ENCODE measurements around the gene SPOCK1.

Gene SPOCK1

GRCh38 chr5:137014731-137015130, 484.4 kb downstream of the SPOCK1 start:
- Mint-ChIP-seq H3K27me3 (no peaks in the 10 kb centered on the region), H3K36me3 (no peaks in the 10 kb centered on the region), H3K4me1 (no peaks in the 10 kb centered on the region), H3K9me3 (no peaks in the 10 kb centered on the region), H3K27ac (no peak overlapping the region), H3K4me3 (no peak overlapping the region)
- ATAC-seq (replicated peaks), result no peak
- DNase-seq, result no peak

GRCh38 chr5:137010226-137010625, 488.9 kb downstream of the SPOCK1 start:
- Mint-ChIP-seq H3K4me3 (no peak overlapping the region), H3K36me3 (no peaks in the 10 kb centered on the region), H3K9me3 (peaks cover 3 to 4% of the 10 kb centered on the region in 2 donors), H3K4me1 (no peaks in the 10 kb centered on the region), H3K27me3 (no peaks in the 10 kb centered on the region), H3K27ac (no peak overlapping the region)
- ATAC-seq (replicated peaks) (no peak), DNase-seq (no peak)

GRCh38 chr5:137004279-137004678, 494.8 kb downstream of the SPOCK1 start:
- no peak overlapping the region for H3K27ac Mint-ChIP-seq
- no peaks in the 10 kb centered on the region for H3K27me3 Mint-ChIP-seq
- DNase-seq, result no peak
- ATAC-seq (replicated peaks), result no peak
- peaks cover 3 to 4% of the 10 kb centered on the region in 2 donors for H3K9me3 Mint-ChIP-seq
- H3K4me3 Mint-ChIP-seq, result no peak overlapping the region
- H3K36me3 Mint-ChIP-seq, result no peaks in the 10 kb centered on the region
- no peaks in the 10 kb centered on the region for H3K4me1 Mint-ChIP-seq

GRCh38 chr5:137001026-137001569, 498.0 kb downstream of the SPOCK1 start:
- no peaks in the 10 kb centered on the region for H3K27me3 Mint-ChIP-seq
- H3K9me3 Mint-ChIP-seq, result peaks cover 4 to 8% of the 10 kb centered on the region in 2 donors
- H3K4me3 Mint-ChIP-seq, result no peak overlapping the region
- DNase-seq, result no peak
- H3K36me3 Mint-ChIP-seq, result no peaks in the 10 kb centered on the region
- H3K27ac Mint-ChIP-seq, result no peak overlapping the region
- no peak for ATAC-seq (replicated peaks)
- H3K4me1 Mint-ChIP-seq, result no peaks in the 10 kb centered on the region

- H3K27me3 Mint-ChIP-seq, result no peaks in the 10 kb centered on the region
Measured at GRCh38 chr5:136999787-137000186, 499.3 kb downstream of the SPOCK1 start.

GRCh38 chr5:136998854-136999357, 500.2 kb downstream of the SPOCK1 start:
- no peak for ATAC-seq (replicated peaks)
- DNase-seq, result no peak
- Mint-ChIP-seq H3K36me3 (no peaks in the 10 kb centered on the region), H3K4me3 (no peak overlapping the region), H3K9me3 (peaks cover 0 to 5% of the 10 kb centered on the region in 2 donors), H3K27ac (no peak overlapping the region), H3K27me3 (no peaks in the 10 kb centered on the region), H3K4me1 (no peaks in the 10 kb centered on the region)

More at GRCh38 chr5:136999787-137000186, 499.3 kb downstream of the SPOCK1 start:
- ATAC-seq (replicated peaks), result no peak
- Mint-ChIP-seq H3K4me1 (no peaks in the 10 kb centered on the region), H3K9me3 (peaks cover 0 to 5% of the 10 kb centered on the region in 2 donors), H3K27ac (no peak overlapping the region), H3K4me3 (no peak overlapping the region), H3K36me3 (no peaks in the 10 kb centered on the region)
- DNase-seq, result no peak

- Mint-ChIP-seq H3K27me3 (no peaks in the 10 kb centered on the region), H3K36me3 (no peaks in the 10 kb centered on the region), H3K9me3 (peaks cover 0 to 5% of the 10 kb centered on the region in 2 donors), H3K27ac (no peak overlapping the region), H3K4me1 (no peaks in the 10 kb centered on the region), H3K4me3 (no peak overlapping the region)
- DNase-seq, result no peak
- no peak for ATAC-seq (replicated peaks)
Measured at GRCh38 chr5:136994154-136994553, 505.0 kb downstream of the SPOCK1 start.

- DNase-seq (no peak), ATAC-seq (replicated peaks) (no peak)
- H3K9me3 Mint-ChIP-seq, result peaks cover 0 to 5% of the 10 kb centered on the region in 2 donors
- no peaks in the 10 kb centered on the region for H3K27me3 Mint-ChIP-seq
- no peak overlapping the region for H3K27ac Mint-ChIP-seq
- no peaks in the 10 kb centered on the region for H3K4me1 Mint-ChIP-seq
- no peaks in the 10 kb centered on the region for H3K36me3 Mint-ChIP-seq
- H3K4me3 Mint-ChIP-seq, result no peak overlapping the region
Measured at GRCh38 chr5:136992796-136993489, 506.2 kb downstream of the SPOCK1 start.

- no peak for ATAC-seq (replicated peaks)
- H3K4me1 Mint-ChIP-seq, result no peaks in the 10 kb centered on the region
- H3K9me3 Mint-ChIP-seq, result no peaks in the 10 kb centered on the region
- no peak overlapping the region for H3K27ac Mint-ChIP-seq
- DNase-seq, result no peak
- no peaks in the 10 kb centered on the region for H3K27me3 Mint-ChIP-seq
- no peak overlapping the region for H3K4me3 Mint-ChIP-seq
- H3K36me3 Mint-ChIP-seq, result no peaks in the 10 kb centered on the region
Measured at GRCh38 chr5:136985785-136986475, 513.2 kb downstream of the SPOCK1 start.

GRCh38 chr5:136984772-136985446, 514.2 kb downstream of the SPOCK1 start:
- Mint-ChIP-seq H3K27ac (no peak overlapping the region), H3K27me3 (no peaks in the 10 kb centered on the region), H3K36me3 (no peaks in the 10 kb centered on the region), H3K4me1 (no peaks in the 10 kb centered on the region), H3K9me3 (no peaks in the 10 kb centered on the region), H3K4me3 (no peak overlapping the region)
- DNase-seq, result no peak
- ATAC-seq (replicated peaks), result no peak

GRCh38 chr5:136981936-136982335, 517.2 kb downstream of the SPOCK1 start:
- no peaks in the 10 kb centered on the region for H3K9me3 Mint-ChIP-seq
- H3K27ac Mint-ChIP-seq, result no peak overlapping the region
- no peaks in the 10 kb centered on the region for H3K27me3 Mint-ChIP-seq
- no peaks in the 10 kb centered on the region for H3K36me3 Mint-ChIP-seq
- ATAC-seq (replicated peaks) (no peak), DNase-seq (no peak)
- H3K4me3 Mint-ChIP-seq, result no peak overlapping the region
- no peaks in the 10 kb centered on the region for H3K4me1 Mint-ChIP-seq

- peaks cover 0 to 3% of the 10 kb centered on the region in 2 donors for H3K9me3 Mint-ChIP-seq
- H3K4me1 Mint-ChIP-seq, result no peaks in the 10 kb centered on the region
- DNase-seq (no peak), ATAC-seq (replicated peaks) (no peak)
- no peaks in the 10 kb centered on the region for H3K36me3 Mint-ChIP-seq
- H3K27ac Mint-ChIP-seq, result no peak overlapping the region
- H3K27me3 Mint-ChIP-seq, result no peaks in the 10 kb centered on the region
- H3K4me3 Mint-ChIP-seq, result no peak overlapping the region
Measured at GRCh38 chr5:136979131-136979530, 520.0 kb downstream of the SPOCK1 start.

GRCh38 chr5:136963504-136963903, 535.6 kb downstream of the SPOCK1 start:
- ATAC-seq (replicated peaks) (no peak), DNase-seq (no peak)
- Mint-ChIP-seq H3K4me3 (no peak overlapping the region), H3K27me3 (no peaks in the 10 kb centered on the region), H3K9me3 (peaks cover 1 to 10% of the 10 kb centered on the region in 2 donors), H3K27ac (no peak overlapping the region), H3K36me3 (no peaks in the 10 kb centered on the region), H3K4me1 (no peaks in the 10 kb centered on the region)

GRCh38 chr5:136957428-136957827, 541.7 kb downstream of the SPOCK1 start:
- Mint-ChIP-seq H3K36me3 (no peaks in the 10 kb centered on the region), H3K9me3 (peaks cover 2 to 4% of the 10 kb centered on the region in 2 donors), H3K4me1 (no peaks in the 10 kb centered on the region), H3K4me3 (no peak overlapping the region), H3K27me3 (no peaks in the 10 kb centered on the region), H3K27ac (no peak overlapping the region)
- ATAC-seq (replicated peaks), result no peak
- DNase-seq, result no peak

Measured in stimulated activated naive B cell treated with anti-CD40 and anti-IgM and Interleukin-4, amounts not matched to agents 10 μg/mL and 1 μg/mL and 100 μg/mL, for 72 hours (primary cell).